Measurements from ENCODE around the gene OR2T4. TPM values are rescaled to one million over a fixed set of nuclear protein-coding genes. Genes with fewer than 3 reads are reported as not detected.

OR2T4 gene
- total and polyA plus RNA-seq, 10 of the 15 experiments (the other 5 are each of a cell fraction or from before 2014, with no cell fraction given), result 0.22 to 0.30 TPM; not detected in 8

GRCh38 chr1:248316796-248317195 lies 44.7 kb upstream of the OR2T4 start:
- Histone ChIP-seq H3K79me2 (ENCODE audit: control insufficient read depth, insufficient read depth, low read length) (no peaks in the 10 kb centered on the region), H3K36me3 (ENCODE audit: control insufficient read depth in 2 of 2, insufficient read depth in 2 of 2, low read length in 1 of 2) (no peaks in the 10 kb centered on the region), H4K20me1 (ENCODE audit: control insufficient read depth, insufficient read depth) (no peaks in the 10 kb centered on the region), H3K9me3 (replicated peaks; ENCODE audit: control insufficient read depth, insufficient read depth, low read length) (no peaks in the 10 kb centered on the region), H3K27me3 (replicated peaks in 1 of 2; ENCODE audit: control insufficient read depth in 2 of 2, insufficient read depth in 2 of 2, low read length in 1 of 2) (no peaks in the 10 kb centered on the region), H3K4me2 (ENCODE audit: control insufficient read depth, insufficient read depth) (no peak overlapping the region), H2AFZ (ENCODE audit: control insufficient read depth, low read depth, low read length) (no peak overlapping the region), H3K4me3 (no peak overlapping the region), H3K4me1 (ENCODE audit: control insufficient read depth, insufficient read depth, low read length) (no peaks in the 10 kb centered on the region), H3K9ac (ENCODE audit: control insufficient read depth, insufficient read depth, low read length) (no peak overlapping the region), H3K27ac (ENCODE audit: control insufficient read depth, insufficient read depth) (no peak overlapping the region)
- ChIA-PET POLR2A (no interaction called here), CTCF (no interaction called here), SMC1A (ENCODE audit: uncharacterized antibody, unreplicated experiment) (interaction anchor here (1.0 kb wide), 1 partner anchor 14 kb away, joined by 3 read pairs; the partner anchor contains the start of gene OR2T12), RAD21 (ENCODE audit: unreplicated experiment) (no interaction called here)
- BruUV-seq (replicated peaks), result no TSS peak
- TF ChIP-seq NR2C1 (IDR thresholded peaks at IDR 0.05), result no peak
- WGBS (ENCODE audit: insufficient coverage, insufficient replicate concordance, low lambda C conversion rate, missing lambda C conversion rate), result 43% methylated on average over 10 of the region's 11 CpGs
- DNase-seq (ENCODE audit: low read depth, low spot score), result no peak
- FAIRE-seq, result no peak
- intact Hi-C loops (cut with micrococcal nuclease; ENCODE audit: unreplicated experiment) (no loop called here), in situ Hi-C loops (cut with MboI) (no loop called here)
- no peak for ATAC-seq

GRCh38 chr1:248324468-248324867 lies 37.0 kb upstream of the OR2T4 start, which contains the start of gene OR2M7:
TSS of gene OR2M7 (minus strand) at chr1:248324568. CDS start at chr1:248324568, 0 bp downstream.
- Histone ChIP-seq H3K4me1 (ENCODE audit: control insufficient read depth, insufficient read depth, low read length) (no peaks in the 10 kb centered on the region), H3K9me3 (replicated peaks; ENCODE audit: control insufficient read depth, insufficient read depth, low read length) (no peaks in the 10 kb centered on the region), H3K4me2 (ENCODE audit: control insufficient read depth, insufficient read depth) (no peak within 1 kb of the TSS), H3K79me2 (ENCODE audit: control insufficient read depth, insufficient read depth, low read length) (no peaks in the 10 kb centered on the region), H2AFZ (ENCODE audit: control insufficient read depth, low read depth, low read length) (no peak within 1 kb of the TSS), H3K27me3 (replicated peaks in 1 of 2; ENCODE audit: control insufficient read depth in 2 of 2, insufficient read depth in 2 of 2, low read length in 1 of 2) (no peaks in the 10 kb centered on the region), H3K27ac (ENCODE audit: control insufficient read depth, insufficient read depth) (no peak within 1 kb of the TSS), H4K20me1 (ENCODE audit: control insufficient read depth, insufficient read depth) (no peaks in the 10 kb centered on the region), H3K4me3 (no peak within 1 kb of the TSS), H3K36me3 (ENCODE audit: control insufficient read depth in 2 of 2, insufficient read depth in 2 of 2, low read length in 1 of 2) (no peaks in the 10 kb centered on the region), H3K9ac (ENCODE audit: control insufficient read depth, insufficient read depth, low read length) (no peak within 1 kb of the TSS)
- ChIA-PET SMC1A (ENCODE audit: uncharacterized antibody, unreplicated experiment) (no interaction called here), CTCF (no interaction called here), POLR2A (no interaction called here), RAD21 (ENCODE audit: unreplicated experiment) (no interaction called here)
- intact Hi-C loops (cut with micrococcal nuclease; ENCODE audit: unreplicated experiment), result no loop called here
- ATAC-seq (no peak), FAIRE-seq (no peak), DNase-seq (ENCODE audit: low read depth, low spot score) (no peak)
- BruUV-seq (replicated peaks), result no TSS peak
- 50% methylated on average over 1 of the region's 1 CpG for WGBS (ENCODE audit: insufficient coverage, insufficient replicate concordance, low lambda C conversion rate, missing lambda C conversion rate)
- in situ Hi-C loops (cut with MboI), result no loop called here
- TF ChIP-seq ZBTB33 (IDR thresholded peaks at IDR 0.05) (no peak), CEBPB (IDR thresholded peaks at IDR 0.05; ENCODE audit: borderline replicate concordance in 1 of 2, low read depth in 2 of 2, low read length in 2 of 2) (no peak), NR2C1 (IDR thresholded peaks at IDR 0.05) (no peak), IRF3 (IDR thresholded peaks at IDR 0.05) (no peak), E2F4 (IDR thresholded peaks at IDR 0.05; ENCODE audit: low read depth, low read length) (no peak), ZBTB11 (CRISPR knock-in tag; IDR thresholded peaks at IDR 0.05) (no peak), EED (IDR thresholded peaks at IDR 0.05; ENCODE audit: low read depth) (no peak), FOS (IDR thresholded peaks at IDR 0.05; ENCODE audit: borderline replicate concordance, extremely low read depth, insufficient read length) (no peak), BACH1 (IDR thresholded peaks at IDR 0.05; ENCODE audit: borderline replicate concordance) (no peak), ZNF274 (IDR thresholded peaks at IDR 0.05; ENCODE audit: insufficient read depth, insufficient read length) (no peak), TARDBP (IDR thresholded peaks at IDR 0.05; ENCODE audit: borderline replicate concordance) (no peak)
